ENCODE measurements around the gene MARVELD3.

Gene MARVELD3

DNA sequence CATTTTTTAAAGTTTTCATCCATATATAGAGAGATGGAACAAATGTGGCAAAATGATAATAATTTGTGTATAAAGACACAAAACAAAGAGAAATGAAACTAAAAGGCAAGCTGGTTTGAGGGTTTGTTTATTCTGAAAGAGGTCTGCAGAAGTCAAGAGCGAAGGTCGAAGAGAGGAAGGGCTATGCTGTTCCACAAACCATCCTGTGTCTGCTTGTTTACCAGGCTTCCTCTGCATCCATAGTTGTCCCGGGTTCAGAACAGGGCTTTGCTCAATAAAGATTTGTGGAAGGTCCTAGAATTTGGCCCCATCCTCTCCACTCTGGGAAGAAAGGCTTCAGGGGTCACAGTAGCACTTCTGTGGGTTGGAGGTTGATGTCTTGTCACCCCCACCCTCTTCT, 2.4 kb upstream of the MARVELD3 start:
- no peak for DNase-seq

GRCh38 chr16:71625113-71625850, 702 bp upstream of the MARVELD3 start:
- no peak for DNase-seq

GRCh38 chr16:71626858-71627213, 852 bp downstream of the MARVELD3 start:
- no peak for DNase-seq

- no peak for DNase-seq
Observed at GRCh38 chr16:71627731-71628181, 1.8 kb downstream of the MARVELD3 start.

DNA sequence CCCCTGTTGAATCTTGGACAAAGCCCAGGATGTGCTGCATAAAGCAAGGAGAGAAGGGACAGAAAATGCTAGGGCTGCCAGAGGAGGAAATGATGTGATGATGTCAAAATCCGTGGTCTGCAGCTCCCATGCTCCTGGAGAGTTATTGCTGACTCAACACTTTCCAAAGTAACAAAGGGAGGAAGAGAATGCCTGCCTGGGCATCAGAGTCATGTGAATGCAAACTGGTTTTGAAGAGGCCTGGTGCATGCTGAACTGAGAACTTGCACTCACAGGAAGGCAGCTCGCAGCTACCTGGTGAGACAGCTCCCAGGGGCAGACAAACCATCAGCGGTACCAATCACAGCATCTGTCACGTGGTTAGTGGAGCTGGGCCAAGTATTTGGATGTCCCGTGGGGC, 2.8 kb downstream of the MARVELD3 start:
- DNase-seq: no peak

DNA sequence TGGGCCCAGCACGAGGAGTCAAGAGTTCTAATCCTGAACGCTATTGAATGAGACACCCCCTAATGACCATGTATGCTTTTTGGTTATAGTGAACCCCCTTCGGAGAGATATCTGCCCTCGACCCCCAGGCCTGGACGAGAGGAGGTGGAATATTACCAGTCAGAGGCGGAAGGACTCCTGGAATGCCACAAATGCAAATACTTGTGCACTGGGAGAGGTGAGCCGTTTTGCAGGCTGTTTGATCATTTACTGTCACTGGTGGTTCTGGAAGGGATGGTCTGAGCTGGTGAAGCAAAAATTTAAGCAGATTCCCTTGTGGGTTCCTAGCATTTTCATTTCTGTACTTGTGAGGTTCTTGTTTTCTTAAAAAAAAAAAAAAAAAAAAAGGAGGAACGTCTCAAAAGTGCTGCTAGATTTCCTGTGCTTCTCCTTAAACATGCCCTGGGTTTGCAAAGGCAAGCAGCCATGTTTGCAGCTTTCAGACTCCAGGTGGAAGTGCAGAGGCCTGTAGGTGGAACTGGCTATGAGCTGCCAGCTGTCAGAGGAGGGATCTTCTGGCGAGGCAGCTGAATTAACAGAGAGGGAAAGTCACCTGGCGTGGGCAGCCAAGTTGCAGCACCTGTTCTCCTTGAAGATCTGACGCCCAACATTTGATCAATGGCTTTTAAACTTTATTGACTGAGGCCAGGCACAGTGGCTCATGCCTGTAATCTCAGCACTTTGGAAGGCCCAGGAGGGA, 3.5 kb downstream of the MARVELD3 start:
- DNase-seq: no peak

- DNase-seq: no peak
Observed at GRCh38 chr16:71630808-71631207, 4.8 kb downstream of the MARVELD3 start.

GRCh38 chr16:71631776-71632175, 5.8 kb downstream of the MARVELD3 start:
- no peak for DNase-seq

DNA sequence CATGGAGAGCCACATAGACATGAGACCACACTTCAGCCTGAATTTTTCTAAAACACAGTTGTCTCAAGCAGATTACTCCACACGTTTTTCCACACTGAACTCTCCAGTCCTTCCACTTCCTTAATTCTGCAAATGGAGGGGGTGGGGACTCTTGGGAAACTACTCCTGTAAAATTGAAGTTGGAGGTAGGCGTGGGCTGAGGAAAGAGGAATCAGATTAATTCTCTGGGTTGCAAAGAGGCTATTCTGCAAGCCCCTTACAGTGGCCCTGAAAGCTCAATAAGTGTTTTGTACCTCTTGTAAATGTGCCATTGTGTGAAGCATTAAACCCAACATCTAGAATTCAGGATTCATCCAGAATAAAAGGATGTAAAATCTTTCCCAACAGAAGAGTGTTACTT, 9.6 kb downstream of the MARVELD3 start:
- DNase-seq: no peak

DNA sequence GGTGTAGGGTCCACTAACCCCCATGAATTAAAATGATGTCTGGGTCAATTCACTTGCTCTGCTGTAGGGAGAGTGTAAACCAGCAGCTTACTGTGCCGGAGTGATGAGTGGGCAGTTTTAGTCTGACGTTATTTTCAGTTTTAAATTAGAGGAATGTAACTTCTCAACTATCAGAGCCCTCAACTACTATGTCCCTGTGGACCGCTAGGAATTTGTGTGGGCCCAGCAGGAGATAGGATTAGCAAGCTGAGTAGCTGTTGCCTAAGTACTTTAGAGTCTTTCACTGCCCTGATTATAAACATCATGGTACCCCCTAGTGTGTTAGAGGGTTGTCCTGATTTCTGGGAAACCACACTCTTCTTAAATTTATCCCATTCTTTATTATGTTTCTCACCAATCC, 11.4 kb downstream of the MARVELD3 start:
- no peak for DNase-seq

GRCh38 chr16:71645450-71645849, 19.5 kb downstream of the MARVELD3 start:
- no peak for DNase-seq

DNA sequence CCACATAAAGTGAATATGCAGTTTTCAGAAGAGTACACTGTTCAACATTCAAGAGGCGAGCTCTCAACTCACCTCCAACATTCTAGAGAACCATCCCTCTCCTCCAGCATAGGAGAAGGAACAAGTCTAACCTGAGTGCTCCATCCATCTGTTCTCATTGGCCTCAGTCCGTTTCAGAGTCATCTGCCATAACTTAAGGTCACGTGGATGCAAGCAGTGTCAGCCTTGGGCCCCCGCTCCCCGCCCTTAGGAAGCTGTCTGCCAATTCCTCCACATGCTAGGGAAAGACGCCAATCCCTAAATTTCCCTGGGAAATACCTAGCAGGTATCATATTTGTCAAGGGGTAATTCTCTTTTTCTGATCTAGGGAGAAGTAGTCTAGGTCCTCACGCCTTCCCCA, 21.4 kb downstream of the MARVELD3 start:
- no peak for DNase-seq

DNA sequence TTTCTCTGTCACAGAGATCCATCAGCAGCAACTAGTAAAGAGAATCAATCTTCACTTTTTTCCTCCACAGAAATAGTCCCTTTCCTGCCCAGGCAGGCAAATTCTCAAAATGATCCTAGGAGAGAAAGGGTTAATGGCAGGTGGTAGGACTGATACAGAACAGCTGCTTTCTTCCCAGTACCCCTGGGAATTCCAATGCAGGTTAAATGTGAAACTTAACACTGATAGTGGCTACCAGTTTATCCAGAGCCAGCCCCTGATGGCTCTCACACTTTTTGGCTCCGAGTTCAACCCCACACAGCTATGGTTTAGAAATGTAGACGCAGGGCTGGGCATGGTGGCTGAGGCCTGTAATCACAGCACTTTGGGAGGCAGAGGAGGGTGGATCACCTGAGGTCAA, 22.2 kb downstream of the MARVELD3 start:
- no peak for DNase-seq

- DNase-seq: no peak
Observed at GRCh38 chr16:71648921-71649320, 22.9 kb downstream of the MARVELD3 start.

DNA sequence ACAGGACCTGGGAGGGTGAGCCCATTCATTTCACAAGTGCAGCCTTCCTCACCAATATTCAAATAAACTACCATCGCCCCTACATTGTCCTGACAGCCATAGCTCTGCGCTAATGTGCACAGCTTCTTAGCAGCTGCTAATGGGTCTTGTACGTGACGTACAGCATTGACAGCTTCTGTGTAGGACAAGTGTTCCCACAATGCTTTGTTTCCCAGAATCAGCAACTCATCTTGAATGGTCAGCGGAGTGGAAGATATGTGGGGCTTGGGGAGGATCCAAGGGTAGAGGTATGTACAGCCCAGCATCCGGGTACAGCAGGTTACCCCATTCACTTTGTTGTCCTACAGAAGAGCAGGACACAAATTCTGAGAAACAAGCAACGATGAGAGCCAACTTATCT, 23.7 kb downstream of the MARVELD3 start:
- no peak for DNase-seq

DNA sequence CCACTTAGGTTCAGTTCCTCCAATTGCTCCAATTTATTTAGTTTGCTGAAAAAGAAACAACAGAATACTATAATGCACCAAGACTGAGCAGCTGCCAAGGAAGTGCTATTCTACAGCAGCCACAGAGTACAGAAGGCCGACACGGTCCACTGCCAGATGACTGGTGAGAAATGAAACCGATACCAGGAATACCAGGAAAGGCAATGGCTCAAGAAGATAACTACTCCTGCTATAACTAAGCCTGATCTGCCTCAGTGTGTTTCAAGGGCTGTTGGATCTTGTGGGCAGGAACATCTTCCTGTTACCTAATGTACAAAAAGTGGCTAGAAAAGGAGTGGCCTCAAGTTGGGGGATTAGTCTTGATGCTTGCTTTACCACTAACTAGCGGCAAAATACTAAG, 32.8 kb downstream of the MARVELD3 start:
- DNase-seq: no peak

DNA sequence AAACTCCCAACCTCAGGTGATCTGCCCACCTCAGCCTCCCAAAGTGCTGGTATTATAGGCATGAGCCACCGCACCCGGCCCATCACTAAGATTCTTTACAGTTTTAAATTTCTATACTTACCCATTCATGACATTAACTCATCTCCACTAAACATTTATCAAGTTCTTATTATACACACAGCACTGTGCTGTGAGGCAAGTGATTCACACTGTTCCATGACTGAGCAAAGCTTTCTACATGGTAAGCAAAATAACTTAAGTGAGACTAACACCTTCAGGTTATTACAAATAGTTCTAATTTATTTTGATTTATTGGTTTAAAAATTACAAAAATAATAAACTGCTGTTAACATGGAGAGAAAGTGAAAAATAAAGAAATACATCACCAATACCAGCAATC, 33.5 kb downstream of the MARVELD3 start:
- no peak for DNase-seq

- DNase-seq: no peak
Observed at GRCh38 chr16:71666264-71666663, 40.3 kb downstream of the MARVELD3 start.

DNA sequence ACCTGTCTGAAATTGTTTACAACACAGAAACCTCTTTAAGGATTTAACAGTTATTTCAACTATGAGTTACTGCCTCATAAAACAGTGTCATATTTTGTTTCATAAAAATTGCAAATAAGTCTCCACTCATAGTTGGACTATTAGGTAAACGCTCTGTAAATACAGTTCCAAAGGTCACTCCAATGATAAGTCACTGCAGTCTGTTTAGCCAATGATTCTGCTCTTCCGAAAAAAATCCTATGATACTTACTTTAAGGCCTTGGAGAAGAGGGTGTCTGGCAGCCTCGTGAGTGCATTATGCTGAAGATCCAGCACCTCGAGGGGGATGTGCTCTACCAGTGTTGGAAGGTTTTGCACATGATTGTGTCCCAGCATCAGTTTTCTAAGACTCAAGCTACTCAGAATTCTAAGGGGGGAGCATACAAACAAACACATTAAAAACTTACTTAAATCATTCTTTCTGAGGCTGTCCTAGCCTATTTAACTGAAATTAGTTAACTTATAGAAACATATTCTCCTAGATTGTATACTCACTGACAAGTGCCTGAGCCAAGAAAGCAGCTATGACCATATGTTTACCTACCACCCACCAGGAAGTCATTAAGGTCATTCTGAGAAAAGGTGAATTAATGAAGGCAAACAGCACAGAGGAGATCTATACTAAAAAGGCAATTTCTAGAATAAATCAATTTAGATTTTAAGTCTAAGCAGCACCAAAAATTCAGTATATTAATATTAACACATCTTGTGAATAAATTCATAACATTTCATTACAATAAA, 41.1 kb downstream of the MARVELD3 start:
- DNase-seq: no peak

- DNase-seq: no peak
Observed at GRCh38 chr16:71669926-71670536, 44.0 kb downstream of the MARVELD3 start.

DNA sequence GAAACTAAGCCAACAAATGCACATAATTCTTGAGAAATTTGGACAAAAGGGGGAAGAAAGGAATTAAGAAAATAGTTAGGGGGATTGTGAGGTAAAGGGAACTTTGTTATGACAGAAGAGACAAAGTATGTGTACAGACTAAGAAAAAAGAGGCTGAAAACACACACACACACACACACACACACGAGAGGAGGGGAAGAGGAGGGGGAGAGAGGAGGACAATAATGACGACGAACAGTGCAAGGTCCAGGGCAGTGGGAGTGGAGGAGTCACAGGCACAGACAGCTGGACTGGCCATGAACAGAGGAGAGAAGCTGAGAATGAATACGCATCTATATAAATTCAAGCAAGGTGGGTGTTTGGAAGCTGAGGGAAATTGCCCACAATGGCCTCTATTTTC, 44.6 kb downstream of the MARVELD3 start:
- no peak for DNase-seq

- no peak for DNase-seq
Observed at GRCh38 chr16:71671165-71671564, 45.2 kb downstream of the MARVELD3 start.

DNA sequence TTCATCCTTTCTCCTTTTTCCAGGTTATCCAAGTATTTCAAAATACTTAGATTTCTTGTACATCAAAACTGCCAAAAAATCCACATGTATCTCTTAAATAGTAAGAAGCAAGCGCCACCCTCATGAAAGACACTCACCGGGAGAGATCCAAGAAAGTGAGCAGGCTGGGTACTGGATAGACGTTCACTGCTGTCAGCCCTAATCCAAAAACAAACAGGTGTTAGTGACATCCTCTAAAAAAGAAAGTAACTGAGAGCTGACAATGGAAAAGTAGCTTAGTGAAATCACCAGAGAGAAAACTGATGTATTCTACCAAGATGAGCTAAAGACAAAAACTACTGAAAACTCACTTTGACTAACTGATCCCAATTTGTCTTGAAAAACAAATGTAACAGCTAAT, 46.1 kb downstream of the MARVELD3 start:
- no peak for DNase-seq
